OCI-M1 (cell line): ENCODE measurements around the gene NOC4L.
"Not testable (repeated sequence)": the region's sequence is repeated elsewhere in the genome, so short reads cannot be mapped to it uniquely, and the experiment has no call there.

Experiments used
- DNase-seq: peaks from one replicate; lab custom pipeline; 2025; lab: John Stamatoyannopoulos, UW

NOC4L gene

DNA sequence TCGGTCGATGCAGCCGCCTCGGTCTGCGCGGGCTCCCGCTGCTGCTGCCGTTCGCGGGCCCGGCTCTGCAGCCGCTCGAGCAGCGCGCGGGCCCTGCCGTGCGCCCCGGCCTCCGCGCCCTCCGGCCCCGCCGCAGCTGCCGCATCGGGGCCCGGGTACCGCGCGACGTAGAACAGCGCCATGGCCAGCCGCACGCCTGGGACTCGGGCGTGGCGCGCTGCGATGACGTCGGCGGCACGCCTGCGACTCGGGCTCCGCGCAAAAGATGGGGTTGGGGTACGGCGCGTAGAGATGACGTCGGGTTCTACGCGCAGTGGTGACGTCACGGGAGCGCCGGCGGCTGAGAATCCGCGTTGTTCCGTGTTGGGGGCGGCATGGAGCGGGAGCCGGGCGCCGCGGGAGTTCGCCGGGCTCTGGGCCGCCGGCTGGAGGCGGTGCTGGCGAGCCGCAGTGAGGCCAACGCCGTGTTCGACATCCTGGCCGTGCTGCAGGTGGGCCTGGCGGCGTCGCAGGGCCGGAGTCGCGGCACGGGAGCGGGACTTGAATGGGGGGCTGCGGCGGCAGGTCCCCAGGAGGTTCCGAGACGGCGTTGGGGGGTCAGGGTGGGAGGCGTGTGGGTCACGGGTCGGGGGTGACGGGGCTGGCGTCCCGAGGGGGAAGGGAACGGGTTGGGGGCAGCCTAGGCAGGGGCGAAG, at the start of gene NOC4L, which contains the start of gene DDX51:
Gene NOC4L (plus strand): TSS at position 343 of the 695 bp plus-strand sequence. CDS start 32 bp downstream, at position 375.
Gene DDX51 (minus strand): TSS at position 205 of the 695 bp plus-strand sequence. CDS start 23 bp downstream, at position 182.
- peak; percentile 97 for DNase-seq

DNA sequence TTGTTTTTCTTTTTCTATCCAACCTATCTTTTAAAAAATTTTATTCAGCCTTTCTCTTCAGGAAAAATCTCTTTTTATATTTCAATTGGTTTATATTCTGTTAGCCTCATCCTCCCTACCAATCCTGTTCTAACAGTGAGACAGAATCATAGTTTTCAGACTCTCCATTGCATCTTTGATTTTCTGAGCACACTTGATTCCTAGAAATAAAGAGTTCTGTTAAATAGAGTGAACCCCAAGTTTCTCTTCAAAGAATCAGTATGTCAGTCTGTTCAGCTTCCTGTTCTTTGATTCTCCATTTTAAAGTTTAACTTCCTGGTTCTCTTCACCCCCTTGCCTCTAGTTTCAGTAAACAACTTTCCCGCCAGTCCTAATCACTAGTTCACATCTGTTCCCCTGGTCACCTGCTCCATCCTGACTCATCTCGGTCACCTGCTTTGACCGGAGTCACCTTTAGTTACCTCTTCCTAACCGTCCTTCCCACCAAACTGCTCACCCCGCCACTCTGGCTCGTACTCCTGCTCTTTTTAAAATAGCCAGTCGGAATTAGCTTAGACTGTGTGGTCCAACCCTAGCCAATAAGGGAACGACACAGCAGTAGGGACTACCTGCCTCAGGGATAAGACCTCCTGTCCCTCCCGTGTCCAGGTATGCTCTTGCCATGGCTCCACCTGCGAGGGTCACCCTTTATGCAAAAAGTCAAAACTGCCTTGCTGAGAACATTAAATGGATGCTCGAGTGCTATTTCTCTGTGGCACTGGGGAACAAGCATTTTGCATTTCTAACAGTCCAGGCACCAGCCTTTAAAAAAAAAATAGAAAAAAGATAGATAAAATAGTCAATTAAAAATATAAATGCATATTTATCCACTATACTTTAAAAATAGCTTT, 48.5 kb upstream of the NOC4L start:
- no peak for DNase-seq

DNA sequence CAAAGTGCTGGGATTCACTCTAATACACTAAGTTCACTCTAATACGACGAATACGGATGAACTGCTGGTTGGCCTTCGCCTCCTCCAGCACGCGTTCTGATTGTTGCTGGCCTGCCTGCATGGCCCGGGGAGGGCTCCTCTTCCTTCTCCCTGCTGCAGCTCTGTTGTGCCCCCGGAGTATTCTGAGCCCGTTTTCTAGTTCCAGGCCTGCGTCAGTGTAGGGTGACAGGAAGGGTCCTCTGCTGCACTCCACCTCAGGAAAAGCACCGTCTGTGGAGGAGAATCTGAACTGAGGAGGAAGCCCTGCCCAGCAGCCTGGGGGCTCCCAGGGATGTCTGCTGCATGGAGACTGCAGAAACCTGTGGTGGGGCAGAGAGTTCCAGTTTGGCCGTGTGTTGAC, 44.5 kb upstream of the NOC4L start:
- DNase-seq: no peak

DNA sequence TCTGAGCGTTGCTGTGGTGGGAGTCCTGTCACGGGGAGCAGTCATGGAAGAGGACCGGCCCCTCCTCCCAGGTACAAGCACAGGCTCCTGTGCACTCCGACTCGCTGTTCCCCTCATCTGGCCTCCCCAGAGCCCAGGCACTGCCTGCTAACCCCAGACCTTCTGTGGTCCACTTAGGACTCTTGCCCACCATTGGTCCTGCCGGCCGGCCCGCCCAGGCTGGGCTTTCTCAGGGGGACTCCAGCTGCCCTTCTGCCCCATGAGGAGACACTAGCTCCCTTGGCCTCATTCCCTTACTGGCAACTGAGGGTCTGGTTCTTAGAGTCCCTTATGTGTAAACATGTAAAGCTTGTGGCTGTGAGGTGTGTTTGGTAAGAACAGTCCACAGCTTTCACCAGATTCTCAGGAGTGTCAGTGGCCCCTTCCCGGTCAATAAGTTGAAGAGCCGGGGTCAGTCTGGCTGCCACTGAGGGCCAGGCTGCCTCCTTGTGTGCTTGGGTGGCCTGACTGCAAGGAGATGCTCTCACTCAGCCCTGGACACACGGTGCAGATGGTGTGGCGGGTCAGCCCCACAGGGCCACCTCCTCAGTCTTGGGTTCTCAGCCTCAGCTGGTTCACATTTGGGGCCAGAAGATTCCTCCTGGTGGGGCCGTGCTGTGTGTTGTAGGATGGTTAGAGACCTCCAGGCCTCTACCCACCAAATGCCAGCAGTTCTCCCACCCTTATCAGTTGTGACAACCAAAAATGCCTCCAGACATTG, 43.8 kb upstream of the NOC4L start:
- no peak for DNase-seq

DNA sequence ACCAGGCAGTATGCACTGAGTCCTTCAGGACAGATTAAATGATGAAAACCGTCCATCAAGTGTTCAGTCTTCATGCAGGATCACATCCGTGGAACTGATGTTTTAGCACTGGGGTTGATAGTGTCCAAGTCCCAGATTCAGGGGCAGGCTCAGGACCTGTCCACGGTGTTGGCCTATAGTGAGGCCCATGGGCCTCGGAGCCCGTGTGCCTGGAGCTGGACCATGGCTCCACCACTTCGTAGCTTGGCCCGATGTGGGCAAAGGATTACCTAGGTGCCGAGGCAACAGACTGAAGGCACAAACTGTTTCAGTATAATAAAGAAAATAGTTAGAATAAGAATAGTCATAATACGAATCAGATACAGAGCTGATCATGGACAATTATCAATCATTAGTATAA, 42.0 kb upstream of the NOC4L start:
- no peak for DNase-seq

DNA sequence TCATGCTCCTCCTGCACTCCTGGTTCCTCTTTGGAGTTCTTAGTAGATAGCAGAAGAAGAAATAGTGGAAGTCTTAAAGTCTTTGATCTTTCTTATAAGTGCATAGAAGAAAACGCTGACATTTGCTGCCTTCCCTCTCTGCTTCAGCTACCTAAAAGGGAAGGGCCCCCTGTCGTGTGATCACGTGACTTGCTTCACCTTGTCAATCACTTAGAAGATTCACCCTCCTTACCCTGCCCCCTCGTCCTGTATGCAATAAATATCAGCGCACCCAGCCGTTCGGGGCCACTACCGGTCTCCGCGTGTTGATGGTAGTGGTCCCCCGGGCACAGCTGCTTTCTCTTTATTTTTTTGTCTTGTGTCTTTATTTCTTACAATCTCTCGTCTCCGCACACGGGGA, 41.2 kb upstream of the NOC4L start:
- not testable (repeated sequence) for DNase-seq

DNA sequence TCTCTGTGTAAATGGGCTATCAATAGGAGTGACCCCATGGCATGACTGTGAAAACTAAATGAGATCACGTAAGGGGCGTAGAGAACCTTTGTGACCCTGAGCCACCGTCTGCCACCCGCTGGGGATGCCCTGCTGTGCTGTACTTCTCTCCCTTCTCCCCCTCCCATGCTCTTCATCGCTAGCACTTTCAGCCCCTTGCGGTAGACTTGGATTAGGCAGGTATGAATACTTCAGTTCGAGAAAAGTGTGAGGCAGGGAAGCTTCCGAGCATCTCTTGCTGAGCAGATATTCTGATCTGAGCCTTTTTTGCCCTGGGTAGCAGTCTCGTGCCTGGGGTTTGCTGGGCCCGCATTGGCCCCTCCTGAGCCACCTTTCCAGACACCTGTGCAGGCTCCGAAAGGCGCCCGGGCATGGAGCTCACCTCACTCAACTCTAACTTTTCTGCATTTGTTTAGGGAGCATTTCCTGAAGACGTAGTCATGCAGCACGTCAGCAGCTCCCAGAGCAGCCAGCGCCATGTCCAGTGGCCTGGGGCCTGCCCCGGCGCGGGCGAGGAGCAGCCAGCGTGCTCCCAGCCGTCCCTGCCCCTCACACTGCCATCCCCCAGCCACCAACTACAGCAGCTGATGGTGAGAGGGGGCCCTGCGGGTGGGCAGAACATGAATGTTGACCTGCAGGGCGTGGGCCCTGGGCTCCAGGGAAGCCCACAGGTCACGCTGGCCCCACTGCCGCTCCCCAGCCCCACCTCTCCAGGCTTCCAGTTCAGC, 40.5 kb upstream of the NOC4L start:
- no peak for DNase-seq

DNA sequence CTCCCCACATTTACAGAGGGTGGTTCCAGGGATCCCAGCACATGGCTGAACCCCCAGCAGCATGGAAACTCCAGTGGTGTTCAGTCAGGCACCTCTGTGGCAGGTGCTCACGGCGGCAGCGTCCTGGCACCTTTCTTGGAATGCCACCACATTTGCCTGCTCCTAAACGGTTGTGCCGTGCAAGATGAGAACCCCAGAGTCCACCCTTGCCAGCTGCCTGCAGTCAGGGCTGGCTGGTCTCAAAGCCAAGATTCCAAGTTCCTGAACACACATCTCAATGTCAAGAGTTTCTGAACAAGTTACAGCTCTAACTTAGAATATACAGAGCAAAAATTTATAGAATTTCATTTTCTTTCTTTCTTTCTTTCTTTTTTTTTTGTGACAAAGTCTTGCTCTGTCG, 38.8 kb upstream of the NOC4L start:
- no peak for DNase-seq

DNA sequence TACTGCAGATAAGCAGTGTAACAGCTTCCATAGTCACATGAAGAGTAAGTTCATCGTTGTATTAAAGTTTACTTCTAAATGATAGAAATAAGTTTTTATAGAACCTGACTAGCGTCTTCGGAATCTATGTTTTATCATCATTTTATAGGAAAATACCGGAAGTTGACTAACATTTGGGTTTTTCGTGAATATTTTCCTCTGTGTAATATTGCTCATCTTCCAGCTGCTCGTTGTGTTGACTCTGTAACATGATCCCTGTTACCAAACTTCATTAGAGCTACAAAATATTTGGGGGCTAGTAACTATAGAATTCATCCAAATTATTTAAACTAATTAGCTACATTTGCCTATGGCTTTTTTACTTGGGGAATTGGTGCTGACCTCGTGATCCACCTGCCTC, 37.3 kb upstream of the NOC4L start:
- no peak for DNase-seq

DNA sequence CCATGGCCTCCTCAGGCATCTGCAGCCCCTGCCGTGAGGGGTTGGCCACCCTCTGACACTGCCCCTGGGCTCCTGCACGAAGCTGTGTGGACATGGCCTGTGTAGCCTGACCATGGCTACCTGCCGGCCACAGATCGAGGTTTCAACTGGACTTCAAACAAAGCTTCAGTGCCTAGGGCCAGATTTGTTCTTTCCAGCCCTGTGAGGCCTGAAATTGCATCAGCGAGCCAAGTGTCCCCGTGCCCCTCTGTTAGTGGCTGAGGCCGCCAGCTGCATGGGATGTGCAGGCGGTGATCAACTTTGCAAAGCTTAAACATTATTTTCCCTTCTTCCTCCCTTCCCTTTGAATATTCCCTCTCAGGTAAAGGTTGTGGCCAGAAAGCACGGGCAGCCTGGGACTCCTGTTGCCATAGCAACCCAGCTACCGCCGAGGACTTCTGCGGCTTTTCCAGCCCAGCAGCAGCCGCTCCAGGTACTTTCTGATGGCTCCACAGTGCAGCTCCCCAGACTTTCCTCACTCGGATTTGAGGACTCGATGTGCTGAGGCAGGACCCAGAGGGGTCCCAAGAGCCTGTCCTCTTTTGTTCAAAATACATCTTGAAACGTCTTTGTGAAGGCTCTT, 35.9 kb upstream of the NOC4L start:
- no peak for DNase-seq

DNA sequence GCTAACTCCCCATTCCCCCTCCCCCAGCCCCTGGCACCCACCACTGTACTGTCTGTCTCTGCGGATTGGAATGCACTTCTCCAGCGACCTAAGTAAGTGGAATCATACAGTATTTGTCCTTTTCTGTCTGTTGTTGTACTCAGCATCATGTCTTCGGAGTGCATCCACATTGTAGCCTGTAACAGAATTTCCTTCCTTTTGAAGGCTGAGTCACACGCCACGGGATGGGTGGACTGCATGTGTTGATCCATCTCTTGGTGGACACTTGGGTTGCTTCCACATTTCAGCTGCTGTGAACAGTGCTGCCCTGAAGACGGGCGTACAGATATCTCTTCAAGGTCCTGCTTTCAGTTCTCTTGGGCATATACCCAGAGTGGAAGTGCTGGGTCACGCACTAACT, 34.5 kb upstream of the NOC4L start:
- DNase-seq: no peak

DNA sequence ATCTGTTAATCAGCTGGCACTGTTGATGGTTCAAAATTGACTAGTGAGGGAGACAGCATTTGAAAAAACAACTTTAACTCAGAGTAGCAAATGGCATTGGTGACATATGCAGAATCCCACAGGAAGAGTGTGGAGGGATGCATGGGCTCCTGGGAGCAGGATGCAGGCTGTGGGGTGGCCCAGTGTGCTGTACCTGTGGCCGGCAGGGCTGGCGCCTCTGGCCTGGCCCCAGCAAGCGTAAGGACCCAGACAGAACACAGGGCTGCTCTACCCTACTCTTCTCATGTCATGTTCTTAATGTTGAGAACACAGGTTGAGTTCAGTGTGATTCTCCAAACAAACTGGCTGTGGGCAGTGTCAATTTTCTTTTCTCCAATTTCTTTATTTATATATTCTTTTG, 33.6 kb upstream of the NOC4L start:
- no peak for DNase-seq

DNA sequence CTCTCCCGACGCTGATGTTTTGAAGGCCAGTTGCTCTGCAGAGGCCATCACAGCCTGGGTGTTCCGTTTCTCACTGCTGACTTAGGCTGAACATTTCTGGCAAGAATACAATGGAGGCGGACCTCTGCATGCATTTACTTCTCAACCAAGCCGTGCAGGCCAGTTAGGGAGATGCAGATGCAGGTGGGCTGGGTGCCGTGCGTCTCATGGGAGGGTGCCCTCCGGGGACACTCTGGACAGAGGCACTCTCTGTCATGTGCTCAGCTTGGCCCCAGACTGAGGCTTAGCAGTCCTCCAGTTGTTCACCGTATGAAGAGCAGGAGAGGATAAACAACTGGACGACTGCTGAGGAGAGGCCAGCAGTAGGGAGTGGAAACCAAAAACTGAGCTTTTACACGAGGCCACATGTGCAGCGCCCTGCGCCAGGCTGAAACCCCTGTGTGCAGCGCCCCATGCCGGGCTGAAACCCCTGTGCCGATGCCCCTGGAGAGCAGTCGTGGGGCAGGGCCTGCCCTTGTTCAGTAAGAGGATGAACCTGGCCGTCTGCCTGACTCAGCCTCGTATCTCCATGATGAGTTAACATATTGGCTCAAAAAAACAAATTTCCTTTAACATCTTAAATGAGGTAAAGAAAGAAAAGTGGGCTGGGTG, 32.5 kb upstream of the NOC4L start:
- no peak for DNase-seq

DNA sequence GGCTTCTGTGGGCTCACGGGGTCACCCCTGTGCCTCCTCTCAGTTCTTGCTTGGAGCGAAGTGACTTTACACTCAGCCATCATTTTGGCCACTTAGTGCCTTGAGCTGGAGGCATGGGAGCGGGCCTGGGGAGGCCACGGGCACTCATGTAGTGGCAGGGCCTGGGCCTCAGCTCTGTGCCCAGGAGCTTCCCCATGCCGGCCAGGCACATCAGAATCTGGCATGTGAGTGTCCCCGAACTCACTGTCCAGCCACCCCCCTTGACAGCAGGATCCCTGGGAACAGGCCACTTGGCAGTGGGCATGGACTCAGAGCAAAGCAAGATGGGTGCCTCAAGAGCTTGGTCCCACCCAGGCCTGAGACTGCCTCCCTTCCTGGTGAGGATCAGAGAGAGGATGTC, 29.6 kb upstream of the NOC4L start:
- no peak for DNase-seq

DNA sequence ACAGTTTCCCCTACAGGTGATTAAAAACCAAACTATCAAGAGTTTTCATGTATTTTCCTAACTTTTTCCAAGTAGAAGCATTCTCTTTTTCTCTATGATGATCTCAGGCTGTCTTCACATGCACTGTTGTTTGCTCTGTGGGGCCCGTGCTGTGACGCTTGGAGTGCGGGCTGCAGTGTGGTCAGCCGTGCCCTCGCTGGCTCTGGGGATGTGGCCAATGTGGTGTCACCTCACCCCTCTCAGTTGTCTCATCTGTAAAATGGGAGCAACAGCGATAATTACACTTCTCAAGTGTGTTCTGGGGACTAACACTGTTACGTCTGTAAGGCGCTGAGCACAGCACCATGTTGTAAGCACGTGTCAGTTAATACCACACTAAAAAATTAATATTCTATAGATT, 28.8 kb upstream of the NOC4L start:
- no peak for DNase-seq

DNA sequence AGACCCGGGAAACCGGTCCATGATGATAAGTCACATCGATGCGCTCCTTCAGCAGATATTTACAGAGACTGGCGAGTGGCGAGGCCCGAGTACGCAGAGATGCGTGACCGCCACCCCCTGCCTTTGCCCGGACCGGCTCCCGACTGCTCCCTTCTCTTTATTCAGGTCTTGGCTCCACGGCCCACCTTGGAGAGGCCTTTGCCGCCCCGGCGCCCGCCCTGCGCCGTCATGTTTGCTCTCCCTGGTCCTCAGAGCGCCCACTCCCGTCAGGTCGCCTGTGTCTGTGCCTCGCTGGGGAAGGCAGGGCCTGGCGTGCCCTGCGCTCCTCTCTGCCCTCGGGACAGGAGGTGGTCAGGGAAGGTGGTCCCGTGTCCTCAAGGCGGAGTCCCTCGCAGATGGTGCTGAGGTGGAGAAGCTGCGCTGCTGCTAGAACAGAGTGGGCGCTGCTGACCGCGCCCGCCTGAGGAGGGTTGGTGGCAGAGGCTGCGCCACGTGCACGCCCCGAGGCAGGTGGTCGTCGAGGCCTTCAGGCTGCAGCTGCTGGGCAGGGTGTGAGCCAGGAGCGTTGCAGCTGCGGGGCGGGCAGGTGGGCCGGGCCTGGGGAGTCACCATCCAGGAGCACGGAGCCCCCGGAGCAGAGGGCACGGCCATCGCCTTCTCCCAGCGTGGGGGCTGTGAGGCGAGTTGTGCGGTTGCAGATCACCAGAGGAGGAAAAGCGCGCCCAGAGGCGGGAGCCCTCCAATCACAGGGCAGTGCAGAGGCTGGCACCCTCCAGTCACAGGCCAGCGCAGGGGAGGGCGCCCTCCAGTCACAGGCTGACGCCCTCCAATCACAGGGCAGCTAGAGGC, 27.3 kb upstream of the NOC4L start:
- DNase-seq: no peak

DNA sequence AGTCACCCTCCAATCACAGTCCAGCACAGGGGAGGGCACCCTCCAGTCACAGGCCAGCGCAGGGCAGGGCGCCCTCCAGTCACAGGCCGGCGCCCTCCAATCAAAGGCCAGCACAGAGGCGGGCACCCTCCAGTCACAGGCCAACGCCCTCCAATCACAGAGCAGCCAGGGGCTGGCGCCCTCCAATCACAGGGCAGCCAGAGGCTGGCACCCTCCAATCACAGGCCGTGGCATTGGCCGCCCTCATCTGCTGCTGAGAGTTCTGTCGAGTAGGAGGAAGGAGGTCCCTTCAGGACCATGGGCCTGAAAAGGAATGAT, 26.7 kb upstream of the NOC4L start:
- DNase-seq: no peak

DNA sequence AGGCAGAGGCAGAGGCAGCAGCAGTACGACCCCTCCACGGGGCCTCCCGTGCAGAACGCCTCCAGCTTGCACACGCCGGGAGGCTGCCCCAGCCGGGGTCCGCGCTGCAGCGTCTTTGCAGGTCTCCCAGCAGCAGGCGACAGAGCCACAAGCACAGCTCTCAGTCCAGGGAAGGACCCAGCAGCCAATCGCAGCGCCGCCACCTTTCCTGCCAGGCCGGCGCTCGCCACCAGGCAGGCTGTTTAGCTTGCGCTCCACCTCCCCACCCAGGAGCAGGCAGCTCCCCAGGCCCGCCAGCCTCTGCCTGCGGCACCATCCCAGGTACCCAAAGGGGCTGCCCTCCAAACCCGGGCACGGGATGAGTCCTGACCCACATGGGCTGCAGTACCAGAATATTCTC, 25.4 kb upstream of the NOC4L start:
- no peak for DNase-seq

DNA sequence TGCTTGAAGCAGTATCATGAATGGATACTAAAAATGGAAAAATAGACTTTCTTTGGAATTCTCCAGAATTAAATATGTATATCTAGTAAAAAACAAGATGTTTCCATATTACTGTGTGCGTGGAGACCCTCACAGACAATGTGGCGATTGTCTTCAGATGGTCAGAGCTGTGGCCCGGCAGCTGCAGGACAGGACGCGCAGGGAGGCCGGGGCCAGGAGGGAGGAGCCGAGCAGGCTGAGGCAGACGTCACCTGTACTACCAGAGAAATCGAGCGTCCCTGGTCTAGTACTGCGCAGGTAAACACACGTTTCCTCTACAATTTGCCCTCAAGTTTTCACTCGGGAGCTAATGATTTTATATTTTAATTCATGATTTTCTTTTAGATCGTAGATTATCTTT, 23.0 kb upstream of the NOC4L start:
- no peak for DNase-seq
